OCI-LY1 (cell line): ENCODE results near the gene OR51E2.

Experiments
- H2AFZ ChIP-seq: fragments of 200-600 bp; sonication (generic), shearing (Covaris generic); 2 replicates; pipeline ENCODE4 v1.6.0; 2014; ENCODE audit warnings: antibody characterized with exemption, mild to moderate bottlenecking, low read length
- H3F3A ChIP-seq: fragments of 200-600 bp; sonication (generic), shearing (Covaris generic); 2 replicates; pipeline ENCODE4 v1.6.0; 2014; ENCODE audit warnings: mild to moderate bottlenecking, antibody characterized with exemption, low read length, moderate library complexity; ENCODE audit not compliant: insufficient read depth
- H3K27ac ChIP-seq: fragments of 200-600 bp; sonication (generic); 2 replicates; pipeline ENCODE4 v1.5.1; 2014; ENCODE audit warnings: low read length, mixed run types, mild to moderate bottlenecking, low read depth; ENCODE audit not compliant: poor library complexity, severe bottlenecking
- H3K27me3 ChIP-seq: fragments of 200-600 bp; sonication (generic); 2 replicates; pipeline ENCODE4 v1.6.0; 2014; ENCODE audit warnings: antibody characterized with exemption, mild to moderate bottlenecking, low read length, moderate library complexity; ENCODE audit not compliant: insufficient read depth
- H3K36me3 ChIP-seq: fragments of 200-600 bp; sonication (generic); 2 replicates; pipeline ENCODE4 v1.6.1; 2014; ENCODE audit warnings: mild to moderate bottlenecking, antibody characterized with exemption, low read length, moderate library complexity, mixed read lengths; ENCODE audit not compliant: insufficient read depth
- H3K4me1 ChIP-seq: fragments of 200-600 bp; sonication (generic); 2 replicates; pipeline ENCODE4 v1.5.1; 2014; ENCODE audit warnings: mild to moderate bottlenecking, low read length, moderate library complexity; ENCODE audit not compliant: insufficient read depth, severe bottlenecking
- H3K4me2 ChIP-seq: fragments of 200-600 bp; sonication (generic), shearing (Covaris generic); 2 replicates; pipeline ENCODE4 v1.6.1; 2014; ENCODE audit warnings: low read length
- H3K4me3 ChIP-seq: fragments of 200-600 bp; sonication (generic); 2 replicates; pipeline ENCODE4 v1.5.1; 2014; ENCODE audit warnings: low read length, low read depth, mild to moderate bottlenecking, mixed read lengths; ENCODE audit not compliant: poor library complexity, severe bottlenecking
- H3K79me2 ChIP-seq: fragments of 200-600 bp; shearing (Covaris generic); 2 replicates; pipeline ENCODE4 v1.6.1; 2016; ENCODE audit warnings: mixed run types, low read length, mixed read lengths; ENCODE audit not compliant: insufficient read depth
- H3K9ac ChIP-seq: fragments of 200-600 bp; sonication (generic), shearing (Covaris generic); 2 replicates; pipeline ENCODE4 v1.6.1; 2014; ENCODE audit warnings: mild to moderate bottlenecking, low read length, mixed read lengths
- H3K9me2 ChIP-seq: fragments of 200-600 bp; sonication (generic), shearing (Covaris generic); 2 replicates; pipeline ENCODE4 v1.6.1; 2014; ENCODE audit warnings: low read depth, mild to moderate bottlenecking, low read length, mixed read lengths
- H3K9me3 ChIP-seq: fragments of 200-600 bp; shearing (Covaris generic); 2 replicates; pipeline ENCODE4 v1.6.1; 2014; ENCODE audit warnings: low read length, mixed read lengths
- H4K20me1 ChIP-seq: fragments of 200-600 bp; sonication (generic), shearing (Covaris generic); 2 replicates; pipeline ENCODE4 v1.6.0; 2016; ENCODE audit warnings: mild to moderate bottlenecking, low read length; ENCODE audit not compliant: insufficient read depth
- EZH2 ChIP-seq: fragments of 200-600 bp; sonication (generic), shearing (Covaris generic); IDR thresholded peaks from 2 replicates; pipeline ENCODE4 v1.8.0; 2017; ENCODE audit warnings: borderline replicate concordance, mixed run types, mild to moderate bottlenecking, antibody characterized with exemption, low read length, moderate library complexity, mixed read lengths
- TF ChIP-seq, protein P1 (sequence below): fragments of 200-600 bp; sonication (generic), shearing (Covaris generic); IDR thresholded peaks from 2 replicates; pipeline ENCODE4 v1.5.1; 2017; ENCODE audit warnings: mild to moderate bottlenecking, antibody characterized with exemption, low read length, moderate library complexity, mixed read lengths

Gene OR51E2

DNA sequence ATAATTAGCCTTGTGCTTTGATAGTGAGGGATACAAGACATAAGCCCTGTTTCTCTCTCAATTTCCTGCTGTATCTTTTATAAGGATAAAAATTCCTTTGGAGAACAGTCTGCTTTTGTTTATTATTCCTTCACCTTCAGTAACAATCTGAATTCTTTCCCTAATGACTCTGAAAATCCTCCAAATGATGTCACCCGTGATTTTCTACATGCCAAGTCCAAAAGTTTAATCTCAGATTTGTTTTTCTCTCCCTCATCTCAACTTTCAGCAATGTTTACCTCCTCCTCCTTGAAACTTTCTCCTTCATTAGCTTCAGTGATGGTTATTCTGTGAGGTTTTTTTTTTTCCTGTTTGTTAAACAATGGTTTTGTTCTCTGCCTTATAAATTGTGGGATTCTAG lies 2.2 kb downstream of the OR51E2 start:
- Histone ChIP-seq H3K9me2 (no peaks in the 10 kb centered on the region), H3K4me3 (no peak overlapping the region), H3K9ac (no peak overlapping the region), H3K27me3 (no peaks in the 10 kb centered on the region), H3K4me2 (no peak overlapping the region), H2AFZ (no peak overlapping the region), H3K4me1 (no peaks in the 10 kb centered on the region), H3F3A (no peaks in the 10 kb centered on the region), H3K27ac (no peak overlapping the region), H4K20me1 (no peaks in the 10 kb centered on the region), H3K9me3 (no peaks in the 10 kb centered on the region), H3K36me3 (no peaks in the 10 kb centered on the region), H3K79me2 (no peaks in the 10 kb centered on the region)
- TF ChIP-seq, protein P1, sequence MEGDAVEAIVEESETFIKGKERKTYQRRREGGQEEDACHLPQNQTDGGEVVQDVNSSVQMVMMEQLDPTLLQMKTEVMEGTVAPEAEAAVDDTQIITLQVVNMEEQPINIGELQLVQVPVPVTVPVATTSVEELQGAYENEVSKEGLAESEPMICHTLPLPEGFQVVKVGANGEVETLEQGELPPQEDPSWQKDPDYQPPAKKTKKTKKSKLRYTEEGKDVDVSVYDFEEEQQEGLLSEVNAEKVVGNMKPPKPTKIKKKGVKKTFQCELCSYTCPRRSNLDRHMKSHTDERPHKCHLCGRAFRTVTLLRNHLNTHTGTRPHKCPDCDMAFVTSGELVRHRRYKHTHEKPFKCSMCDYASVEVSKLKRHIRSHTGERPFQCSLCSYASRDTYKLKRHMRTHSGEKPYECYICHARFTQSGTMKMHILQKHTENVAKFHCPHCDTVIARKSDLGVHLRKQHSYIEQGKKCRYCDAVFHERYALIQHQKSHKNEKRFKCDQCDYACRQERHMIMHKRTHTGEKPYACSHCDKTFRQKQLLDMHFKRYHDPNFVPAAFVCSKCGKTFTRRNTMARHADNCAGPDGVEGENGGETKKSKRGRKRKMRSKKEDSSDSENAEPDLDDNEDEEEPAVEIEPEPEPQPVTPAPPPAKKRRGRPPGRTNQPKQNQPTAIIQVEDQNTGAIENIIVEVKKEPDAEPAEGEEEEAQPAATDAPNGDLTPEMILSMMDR: no peak
- TF ChIP-seq EZH2: no peak

- Histone ChIP-seq H3K4me2 (no peak overlapping the region), H3K9me2 (no peaks in the 10 kb centered on the region), H3K36me3 (no peaks in the 10 kb centered on the region), H3K4me1 (no peaks in the 10 kb centered on the region), H4K20me1 (no peaks in the 10 kb centered on the region), H3K9me3 (no peaks in the 10 kb centered on the region), H3K27ac (no peak overlapping the region), H2AFZ (no peak overlapping the region), H3K9ac (no peak overlapping the region), H3K4me3 (no peak overlapping the region), H3K27me3 (no peaks in the 10 kb centered on the region), H3K79me2 (no peaks in the 10 kb centered on the region), H3F3A (no peaks in the 10 kb centered on the region)
- no peak for TF ChIP-seq EZH2
- TF ChIP-seq, protein P1: no peak
Measured at GRCh38 chr11:4684631-4685285, 12.9 kb downstream of the OR51E2 start.

DNA sequence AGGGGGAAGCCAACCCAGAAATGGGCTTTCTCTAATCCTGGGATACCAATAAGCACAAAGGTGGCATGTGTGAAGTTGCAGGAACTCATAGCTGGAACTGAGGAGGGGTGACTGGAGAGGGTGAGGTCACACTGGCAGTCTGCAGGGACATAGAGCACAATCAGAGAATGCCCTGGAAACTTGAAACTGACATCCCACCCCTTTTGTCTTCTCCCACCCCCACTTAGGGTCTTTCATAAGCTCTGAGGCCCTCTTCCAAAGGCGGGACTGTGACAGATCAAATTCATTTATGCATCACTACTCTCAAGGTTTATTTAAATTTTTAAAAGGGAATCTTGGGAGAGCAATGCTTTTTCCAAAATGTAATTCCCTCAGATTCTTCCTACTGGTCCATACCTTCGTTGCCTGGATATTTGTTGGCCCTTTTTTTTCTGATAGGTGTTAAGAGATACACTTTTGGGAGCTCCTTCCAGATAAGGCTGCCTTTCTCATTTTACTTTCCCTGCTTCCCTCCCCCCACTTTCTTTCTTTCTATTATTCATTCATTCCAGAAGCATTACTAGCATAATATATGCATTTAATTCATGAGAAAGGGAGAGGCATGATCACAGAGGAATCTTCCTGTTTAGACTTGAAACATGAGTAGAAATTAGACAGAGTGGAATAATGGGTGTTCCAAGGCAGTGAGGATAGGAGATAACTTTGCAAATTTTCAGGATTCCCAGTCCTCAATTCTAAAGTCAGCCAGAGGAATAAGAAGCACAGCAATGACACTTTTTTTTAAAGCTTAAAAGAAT lies 14.8 kb downstream of the OR51E2 start:
- Histone ChIP-seq H4K20me1 (no peaks in the 10 kb centered on the region), H3K27ac (no peak overlapping the region), H3K9ac (no peak overlapping the region), H3K79me2 (no peaks in the 10 kb centered on the region), H3F3A (no peaks in the 10 kb centered on the region), H2AFZ (no peak overlapping the region), H3K27me3 (no peaks in the 10 kb centered on the region), H3K9me2 (no peaks in the 10 kb centered on the region), H3K4me1 (no peaks in the 10 kb centered on the region), H3K36me3 (no peaks in the 10 kb centered on the region), H3K4me2 (no peak overlapping the region), H3K9me3 (no peaks in the 10 kb centered on the region), H3K4me3 (no peak overlapping the region)
- TF ChIP-seq, protein P1: no peak
- TF ChIP-seq EZH2: no peak
